Subcutaneous adipose tissue (tissue), 4 donors: ENCODE results near the gene TMEM79. TPM values are rescaled to one million over a fixed set of nuclear protein-coding genes. Genes with fewer than 3 reads are reported as not detected.

Experiments used
- CTCF ChIP-seq: fragments of 450-650 bp; IDR thresholded peaks from one replicate; pipeline ENCODE4 v1.5.1; 2016; ENCODE audit warnings: low read depth, mild to moderate bottlenecking, control low read depth, antibody characterized with exemption, moderate library complexity
- total RNA-seq, 4 donors: library from RNA; depleted of rRNA; stranded (reverse); fragments of >200 nt; gene quantifications; one replicate each; pipeline ENCODE4 v1.1.0, GENCODE V29; 2016

TMEM79 gene
- total RNA-seq, 4 donors from 2014 or later: 1.0 to 2.3 (median 2.2) TPM; not detected in 1

DNA sequence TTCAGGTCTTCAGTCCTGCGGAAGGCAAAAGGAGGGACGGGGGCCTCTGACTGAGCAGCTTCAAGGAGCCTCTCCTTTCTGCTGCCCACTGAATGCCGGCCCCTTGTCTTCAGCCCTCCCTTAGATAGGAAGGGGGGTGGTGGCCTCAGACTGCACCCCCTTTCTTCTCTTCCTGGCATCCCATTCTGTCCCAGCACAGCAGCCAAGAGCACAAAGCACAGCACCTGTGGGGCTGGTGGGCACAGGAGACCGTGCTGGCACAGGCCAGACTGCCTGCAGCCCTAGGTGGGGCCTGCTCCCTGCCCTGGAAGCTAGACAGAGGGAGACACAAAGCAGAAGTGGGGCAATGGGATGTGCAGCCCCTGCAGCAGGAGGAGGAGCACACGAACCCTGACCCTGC is 34.5 kb upstream of the TMEM79 start:
- no peak for TF ChIP-seq CTCF

DNA sequence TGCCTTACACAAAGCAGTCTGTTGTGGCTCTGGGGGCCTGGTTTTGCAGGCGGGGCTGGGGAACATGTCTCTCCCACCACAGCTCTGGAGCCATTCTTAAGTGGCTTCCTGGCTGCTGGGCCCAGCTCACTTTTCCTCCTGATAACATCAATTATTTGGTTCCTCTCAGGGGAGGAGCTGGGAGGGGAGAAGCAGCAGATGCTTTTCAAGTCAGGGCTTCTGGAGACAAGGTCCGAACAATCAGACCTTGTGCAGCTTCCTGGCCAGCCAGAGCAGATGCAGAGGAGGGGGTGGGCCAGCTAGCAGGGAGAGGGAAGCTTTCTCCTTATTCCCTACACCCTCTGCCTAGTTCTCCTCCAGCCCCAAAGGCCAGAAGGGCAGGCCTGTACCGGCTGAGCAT is 32.6 kb upstream of the TMEM79 start:
- no peak for TF ChIP-seq CTCF

GRCh38 chr1:156253634-156254033 is 30.5 kb upstream of the TMEM79 start:
- no peak for TF ChIP-seq CTCF

GRCh38 chr1:156257711-156258110 is 26.4 kb upstream of the TMEM79 start:
- no peak for TF ChIP-seq CTCF

- TF ChIP-seq CTCF: no peak
These were observed 25.3 kb upstream of the TMEM79 start for GRCh38 chr1:156258859-156259258.

GRCh38 chr1:156259805-156260204 is 24.3 kb upstream of the TMEM79 start:
- no peak for TF ChIP-seq CTCF

GRCh38 chr1:156260896-156261295 is 23.2 kb upstream of the TMEM79 start:
- TF ChIP-seq CTCF: no peak
